Hepatocyte (in vitro differentiated cells): ENCODE measurements around the gene UVRAG. TPM values are rescaled to one million over a fixed set of nuclear protein-coding genes. Genes with fewer than 3 reads are reported as not detected.

Experiments used
- DNase-seq: peaks from one replicate; pipeline ENCODE4 v3.0.0-alpha.2; 2016; ENCODE audit warnings: low spot score
- H2AFZ ChIP-seq: fragments of 200-600 bp; sonication (generic); 2 replicates; pipeline ENCODE4 v1.6.0; 2016; ENCODE audit warnings: antibody characterized with exemption, mild to moderate bottlenecking
- H3K27ac ChIP-seq: fragments of 200-600 bp; sonication (generic); 2 replicates; pipeline ENCODE4 v1.5.1; 2016; ENCODE audit warnings: mild to moderate bottlenecking
- H3K27me3 ChIP-seq: fragments of 200-600 bp; sonication (generic); 2 replicates; pipeline ENCODE4 v1.6.1; 2016
- H3K36me3 ChIP-seq: fragments of 200-600 bp; sonication (generic); replicated peaks from 2 replicates; pipeline ENCODE4 v1.5.1; 2016; ENCODE audit warnings: low read depth; ENCODE audit not compliant: insufficient read depth
- H3K4me1 ChIP-seq: fragments of 200-600 bp; sonication (generic); 2 replicates; pipeline ENCODE4 v1.5.1; 2016; ENCODE audit warnings: mild to moderate bottlenecking, moderate library complexity; ENCODE audit not compliant: insufficient read depth
- H3K4me2 ChIP-seq: fragments of 200-600 bp; sonication (generic); 2 replicates; pipeline ENCODE4 v1.6.0; 2016
- H3K4me3 ChIP-seq: fragments of 200-600 bp; sonication (generic); 2 replicates; pipeline ENCODE4 v1.5.1; 2016; ENCODE audit warnings: mild to moderate bottlenecking
- H3K79me2 ChIP-seq: fragments of 200-600 bp; sonication (generic); 2 replicates; pipeline ENCODE4 v1.6.0; 2017; ENCODE audit warnings: mild to moderate bottlenecking
- H3K9me2 ChIP-seq: fragments of 200-600 bp; sonication (generic); replicated peaks from 2 replicates; pipeline ENCODE4 v1.6.0; 2017; ENCODE audit warnings: mild to moderate bottlenecking; ENCODE audit not compliant: insufficient read depth
- H3K9me3 ChIP-seq: fragments of 200-600 bp; sonication (generic); 2 replicates; pipeline ENCODE4 v1.5.1; 2016; ENCODE audit warnings: low read depth, mild to moderate bottlenecking
- H4K20me1 ChIP-seq: fragments of 200-600 bp; sonication (generic); 2 replicates; pipeline ENCODE4 v1.6.0; 2016; ENCODE audit warnings: mild to moderate bottlenecking; ENCODE audit not compliant: insufficient read depth, poor library complexity, severe bottlenecking
- CTCF ChIP-seq: fragments of 200-600 bp; sonication (generic); IDR thresholded peaks from 2 replicates; pipeline ENCODE4 v1.5.1; 2016; ENCODE audit warnings: antibody characterized with exemption, mild to moderate bottlenecking; ENCODE audit not compliant: poor library complexity
- EZH2 ChIP-seq: fragments of 200-600 bp; sonication (generic); IDR thresholded peaks from 2 replicates; pipeline ENCODE4 v1.6.1; 2016; ENCODE audit warnings: antibody characterized with exemption, mild to moderate bottlenecking, borderline replicate concordance
- EZH2phosphoT487 ChIP-seq: fragments of 200-600 bp; sonication (generic); IDR thresholded peaks from one replicate; pipeline ENCODE4 v1.6.1; 2018; ENCODE audit warnings: antibody characterized with exemption, mild to moderate bottlenecking, low read depth, moderate library complexity; ENCODE audit not compliant: unreplicated experiment, severe bottlenecking
- WGBS: methylation state at CpG from one replicate; pipeline ENCODE4 v1.1.6; 2016; ENCODE audit warnings: low lambda C conversion rate; ENCODE audit errors: missing lambda C conversion rate; 5-methylcytosine and 5-hydroxymethylcytosine counted together
- polyA plus RNA-seq: library from polyadenylated mRNA; unstranded; fragments of >200 nt; fragmentation: Nextera tagmentation; extraction: Ambion mirVana; gene quantifications from 2 replicates; pipeline ENCODE4 v1.2.1, GENCODE V29; 2016
- total RNA-seq: library from RNA; depleted of rRNA; stranded (reverse); fragments of >200 nt; gene quantifications from 2 replicates; pipeline ENCODE4 v1.2.3, GENCODE V29; 2014

UVRAG gene
- total and polyA plus RNA-seq, 2 experiments from 2014 or later: 15.3 to 36.5 TPM

DNA sequence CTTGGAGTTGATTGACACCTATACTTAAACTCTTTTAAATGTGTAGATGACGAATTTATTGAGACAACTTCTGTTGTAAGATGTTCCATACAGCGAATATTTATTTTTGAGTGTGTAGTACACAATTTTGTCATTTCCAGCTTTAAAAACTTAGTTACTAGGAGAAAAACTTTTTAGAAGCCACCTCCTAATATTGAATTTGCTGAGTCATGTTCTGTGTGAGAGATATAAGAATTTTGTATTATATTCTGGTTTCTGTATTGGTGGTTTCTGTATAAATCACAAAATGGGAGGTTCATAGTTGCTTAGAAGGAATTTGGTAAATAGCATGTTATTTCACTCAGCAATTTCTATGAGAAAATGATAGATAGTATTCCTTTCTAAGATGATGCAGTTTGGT is 220.0 kb downstream of the UVRAG start:
- H3K4me3 ChIP-seq: no peak overlapping the region
- 98% methylated on average over 2 of the region's 2 CpGs for WGBS
- H3K9me2 ChIP-seq: no peaks in the 10 kb centered on the region
- TF ChIP-seq EZH2 (no peak), CTCF (no peak), EZH2phosphoT487 (no peak)
- H3K36me3 ChIP-seq: no peaks in the 10 kb centered on the region
- H3K27me3 ChIP-seq: no peaks in the 10 kb centered on the region
- no peak overlapping the region for H3K27ac ChIP-seq
- no peaks in the 10 kb centered on the region for H3K9me3 ChIP-seq
- H3K4me1 ChIP-seq: peaks cover 7% of the 10 kb centered on the region
- H3K4me2 ChIP-seq: no peak overlapping the region
- H4K20me1 ChIP-seq: no peaks in the 10 kb centered on the region
- no peak overlapping the region for H2AFZ ChIP-seq
- no peak for DNase-seq
- H3K79me2 ChIP-seq: no peaks in the 10 kb centered on the region

DNA sequence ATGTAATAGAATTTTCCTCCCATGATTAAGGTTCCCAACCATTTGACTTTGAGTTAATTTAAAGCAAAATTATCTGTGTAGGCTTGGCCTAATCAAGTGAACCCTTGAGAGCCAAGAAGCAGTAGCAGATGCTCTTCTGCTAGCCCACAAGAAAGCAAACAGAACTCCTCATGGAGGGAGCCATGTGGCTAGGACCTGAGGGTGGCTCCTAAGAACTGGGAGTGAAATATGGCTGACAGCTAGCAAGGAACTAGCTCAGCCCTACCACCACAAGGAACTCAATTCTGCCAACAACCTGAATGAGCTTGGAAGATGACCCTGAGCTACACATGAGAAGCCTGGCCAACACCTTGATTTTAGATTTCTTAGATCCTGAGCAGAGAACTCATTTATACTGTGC is 223.6 kb downstream of the UVRAG start:
- no peaks in the 10 kb centered on the region for H3K79me2 ChIP-seq

DNA sequence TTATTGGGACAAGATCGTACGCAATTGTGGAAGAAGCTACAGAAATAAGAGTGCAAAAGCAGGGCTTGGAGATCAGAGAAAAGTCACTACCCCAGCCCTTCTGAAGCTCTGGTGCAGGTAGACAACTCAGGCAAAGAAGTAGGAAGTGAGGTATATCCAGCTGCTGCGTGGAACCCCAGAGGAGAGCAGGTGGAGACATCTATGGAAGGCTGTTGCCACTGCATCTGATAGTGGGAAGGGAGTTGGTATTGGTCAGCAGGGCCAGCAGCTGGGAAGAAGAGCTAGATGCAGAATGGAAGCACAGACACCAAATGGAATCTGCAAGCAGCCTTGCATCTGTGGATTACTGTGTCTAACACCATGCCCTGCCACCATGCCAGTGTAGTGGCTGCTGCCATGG is 226.2 kb downstream of the UVRAG start:
- TF ChIP-seq EZH2phosphoT487: no peak
- no peak for TF ChIP-seq CTCF
- TF ChIP-seq EZH2: no peak
- Histone ChIP-seq H3K36me3 (no peaks in the 10 kb centered on the region), H3K4me1 (peaks cover 13% of the 10 kb centered on the region), H4K20me1 (no peaks in the 10 kb centered on the region), H3K4me2 (no peak overlapping the region), H3K4me3 (no peak overlapping the region), H3K9me2 (no peaks in the 10 kb centered on the region), H3K27me3 (no peaks in the 10 kb centered on the region), H3K9me3 (no peaks in the 10 kb centered on the region), H3K27ac (no peak overlapping the region), H3K79me2 (no peaks in the 10 kb centered on the region), H2AFZ (no peak overlapping the region)
- WGBS: 97% methylated on average over 3 of the region's 3 CpGs
- DNase-seq: no peak

More for the DNA sequence above, 223.6 kb downstream of the UVRAG start:
- Histone ChIP-seq H3K9me2 (no peaks in the 10 kb centered on the region), H4K20me1 (no peaks in the 10 kb centered on the region), H3K4me3 (no peak overlapping the region), H2AFZ (no peak overlapping the region), H3K27me3 (no peaks in the 10 kb centered on the region), H3K36me3 (no peaks in the 10 kb centered on the region), H3K27ac (no peak overlapping the region), H3K4me2 (no peak overlapping the region), H3K4me1 (peaks cover under 1% of the 10 kb centered on the region), H3K9me3 (no peaks in the 10 kb centered on the region)
- DNase-seq: no peak
- TF ChIP-seq EZH2phosphoT487 (no peak), CTCF (no peak), EZH2 (no peak)
